PC-9 (cell line): ENCODE results near the gene ARL8B. TPM values are rescaled to one million over a fixed set of nuclear protein-coding genes. Genes with fewer than 3 reads are reported as not detected.

Experiments used
- BruUV-seq: library from RNA; stranded (reverse); fragments of 400-500 nt; replicated peaks from 2 replicates; lab custom pipeline; 2021; lab: Mats Ljungman, UMichigan
- CTCF ChIA-PET: fragments of 300-600 bp; sonication (Branson Sonifier 250); formaldehyde crosslinking; loops from one replicate; lab custom pipeline; 2022; ENCODE audit warnings: antibody characterized with exemption; lab: Charles Lee
- POLR2A ChIA-PET: fragments of 300-600 bp; sonication (Branson Sonifier 250); formaldehyde crosslinking; loops from one replicate; lab custom pipeline; 2022; ENCODE audit warnings: antibody characterized with exemption; ENCODE audit not compliant: unreplicated experiment; lab: Charles Lee
- DNase-seq, 2 experiments: peaks; one replicate each; pipeline versions ENCODE4 v3.0.0 to v3.0.0-alpha.2; 2015 to 2022; ENCODE audit warnings: mixed read lengths in 1 of 2
- H2AFZ ChIP-seq: fragments of 200-600 bp; sonication (generic); 2 replicates; pipeline ENCODE4 v1.8.1; 2017; ENCODE audit warnings: antibody characterized with exemption
- H3F3A ChIP-seq: fragments of 200-600 bp; sonication (generic); 2 replicates; pipeline ENCODE4 v1.8.1; 2017; ENCODE audit warnings: antibody characterized with exemption, mild to moderate bottlenecking, low read depth; ENCODE audit not compliant: insufficient read depth
- H3K27ac ChIP-seq: fragments of 200-600 bp; sonication (generic); 2 replicates; pipeline ENCODE4 v1.6.1; 2016; ENCODE audit warnings: mixed run types
- H3K27me3 ChIP-seq: fragments of 200-600 bp; sonication (generic); 2 replicates; pipeline ENCODE4 v1.6.1; 2016; ENCODE audit warnings: low read depth, mixed run types; ENCODE audit not compliant: insufficient read depth
- H3K36me3 ChIP-seq: fragments of 200-600 bp; sonication (generic); 2 replicates; pipeline ENCODE4 v1.6.1; 2016; ENCODE audit warnings: low read depth, mixed run types
- H3K4me1 ChIP-seq: fragments of 200-600 bp; sonication (generic); replicated peaks from 2 replicates; pipeline ENCODE4 v1.6.1; 2016; ENCODE audit warnings: mixed run types; ENCODE audit not compliant: insufficient read depth
- H3K4me2 ChIP-seq: fragments of 200-600 bp; sonication (generic); 2 replicates; pipeline ENCODE4 v1.6.1; 2017; ENCODE audit warnings: mixed run types
- H3K4me3 ChIP-seq: fragments of 200-600 bp; sonication (generic); 2 replicates; pipeline ENCODE4 v1.6.1; 2016; ENCODE audit warnings: mixed run types
- H3K79me2 ChIP-seq: fragments of 200-600 bp; sonication (generic); 2 replicates; pipeline ENCODE4 v1.6.1; 2017; ENCODE audit warnings: low read depth, mixed run types
- H3K9me2 ChIP-seq: fragments of 200-600 bp; sonication (generic); 2 replicates; pipeline ENCODE4 v1.8.1; 2017; ENCODE audit warnings: mild to moderate bottlenecking; ENCODE audit not compliant: insufficient read depth
- H3K9me3 ChIP-seq: fragments of 200-600 bp; sonication (generic); 2 replicates; pipeline ENCODE4 v1.8.1; 2016; ENCODE audit warnings: low read depth; ENCODE audit not compliant: insufficient read depth
- H4K20me1 ChIP-seq: fragments of 200-600 bp; sonication (generic); 2 replicates; pipeline ENCODE4 v1.8.1; 2017; ENCODE audit not compliant: insufficient read depth
- EZH2 ChIP-seq: fragments of 200-600 bp; sonication (generic); IDR thresholded peaks from 2 replicates; pipeline ENCODE4 v1.8.0; 2017; ENCODE audit warnings: antibody characterized with exemption, low read depth
- intact Hi-C: fragments of 100-400 bp; cut with micrococcal nuclease; formaldehyde crosslinking; loops from one replicate; pipeline ENCODE4 v1.10.0; 2022; ENCODE audit not compliant: unreplicated experiment
- total RNA-seq: library from RNA; stranded (reverse); gene quantifications from 2 replicates; pipeline ENCODE4 v1.2.3, GENCODE V29; 2021
- TF ChIP-seq, protein P1 (sequence below): fragments of 200-600 bp; sonication (generic); conservative IDR thresholded peaks from 2 replicates; pipeline ENCODE4 v1.6.1; 2017; ENCODE audit warnings: mixed run types, antibody characterized with exemption, mild to moderate bottlenecking, moderate library complexity

ARL8B gene
- total RNA-seq, 1 experiment from 2014 or later = 45.4 TPM

DNA sequence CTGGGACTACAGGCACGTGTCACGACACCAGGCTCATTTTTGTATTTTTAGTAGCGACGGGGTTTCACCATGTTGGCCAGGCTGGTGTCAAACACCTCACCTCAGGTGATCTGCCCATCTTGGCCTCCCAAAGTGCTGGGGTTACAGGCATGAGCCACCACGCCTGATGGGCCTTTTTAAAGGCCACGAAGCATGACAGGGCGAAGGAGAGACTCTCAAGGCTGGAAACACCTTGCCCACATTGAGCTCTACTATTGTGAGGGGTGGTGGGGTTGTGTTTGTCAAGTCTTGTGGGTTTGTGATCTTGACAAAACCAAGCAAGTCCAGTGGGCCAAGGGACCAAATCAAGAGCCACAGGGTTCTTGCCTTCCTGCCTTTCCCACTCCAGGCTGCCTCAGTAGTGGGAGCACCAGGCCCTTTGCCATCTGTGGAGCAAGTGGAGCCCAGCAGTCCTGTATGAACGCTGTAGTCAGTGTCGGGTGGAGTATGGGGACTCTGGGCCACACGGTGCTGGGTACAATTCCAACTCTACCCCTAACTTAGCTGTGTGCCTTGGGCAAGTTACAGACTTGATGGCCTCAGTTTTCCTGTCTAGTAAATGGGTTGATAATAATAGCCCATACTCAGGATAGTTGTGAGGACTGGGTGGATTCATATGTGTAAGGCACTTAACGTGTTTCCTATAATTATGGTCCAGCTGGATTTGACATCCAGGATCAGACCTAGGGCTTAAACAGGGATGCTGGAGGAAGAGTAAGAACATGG lies 98.8 kb downstream of the ARL8B start:
- no TSS peak for BruUV-seq
- POLR2A ChIA-PET = interaction anchor here (0.6 kb wide), 1 partner anchor 12 kb away, joined by 4 read pairs; no protein-coding TSS in a partner anchor

DNA sequence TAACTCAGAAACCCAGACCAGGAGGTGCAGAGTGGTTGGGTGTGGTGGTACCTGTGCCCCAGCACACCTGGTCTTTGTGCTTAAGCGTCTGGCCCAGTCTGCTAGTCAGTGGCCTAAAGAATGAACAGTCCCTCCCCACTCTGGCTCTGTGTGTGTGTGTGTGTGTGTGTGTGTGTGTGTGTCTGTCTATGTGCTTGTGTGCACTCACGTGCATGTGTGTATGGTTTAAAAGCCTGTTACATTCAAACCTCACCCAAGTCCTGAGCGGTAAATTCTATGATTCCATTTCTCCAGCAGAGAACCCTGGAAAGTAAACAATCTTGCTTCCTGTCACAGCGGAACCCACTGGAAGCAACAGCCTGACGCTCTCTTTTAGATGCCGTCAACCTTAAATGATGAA lies 99.6 kb downstream of the ARL8B start:
- H3K79me2 ChIP-seq = no peaks in the 10 kb centered on the region
- H3K27me3 ChIP-seq = no peaks in the 10 kb centered on the region
- H3K4me2 ChIP-seq = no peak overlapping the region
- no peak overlapping the region for H2AFZ ChIP-seq
- no peaks in the 10 kb centered on the region for H3K36me3 ChIP-seq
- TF ChIP-seq, protein P1, sequence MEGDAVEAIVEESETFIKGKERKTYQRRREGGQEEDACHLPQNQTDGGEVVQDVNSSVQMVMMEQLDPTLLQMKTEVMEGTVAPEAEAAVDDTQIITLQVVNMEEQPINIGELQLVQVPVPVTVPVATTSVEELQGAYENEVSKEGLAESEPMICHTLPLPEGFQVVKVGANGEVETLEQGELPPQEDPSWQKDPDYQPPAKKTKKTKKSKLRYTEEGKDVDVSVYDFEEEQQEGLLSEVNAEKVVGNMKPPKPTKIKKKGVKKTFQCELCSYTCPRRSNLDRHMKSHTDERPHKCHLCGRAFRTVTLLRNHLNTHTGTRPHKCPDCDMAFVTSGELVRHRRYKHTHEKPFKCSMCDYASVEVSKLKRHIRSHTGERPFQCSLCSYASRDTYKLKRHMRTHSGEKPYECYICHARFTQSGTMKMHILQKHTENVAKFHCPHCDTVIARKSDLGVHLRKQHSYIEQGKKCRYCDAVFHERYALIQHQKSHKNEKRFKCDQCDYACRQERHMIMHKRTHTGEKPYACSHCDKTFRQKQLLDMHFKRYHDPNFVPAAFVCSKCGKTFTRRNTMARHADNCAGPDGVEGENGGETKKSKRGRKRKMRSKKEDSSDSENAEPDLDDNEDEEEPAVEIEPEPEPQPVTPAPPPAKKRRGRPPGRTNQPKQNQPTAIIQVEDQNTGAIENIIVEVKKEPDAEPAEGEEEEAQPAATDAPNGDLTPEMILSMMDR = no peak
- TF ChIP-seq EZH2 = no peak
- intact Hi-C loops = no loop called here
- ChIA-PET CTCF (no interaction called here), POLR2A (no interaction called here)
- no peaks in the 10 kb centered on the region for H3K9me2 ChIP-seq
- H3K4me3 ChIP-seq = no peak overlapping the region
- no peaks in the 10 kb centered on the region for H3K9me3 ChIP-seq
- no peak for DNase-seq
- no TSS peak for BruUV-seq
- H3F3A ChIP-seq = no peaks in the 10 kb centered on the region; the same call in 1 of the 2 replicates
- no peaks in the 10 kb centered on the region for H4K20me1 ChIP-seq
- no peak overlapping the region for H3K27ac ChIP-seq
- no peaks in the 10 kb centered on the region for H3K4me1 ChIP-seq

More for the DNA sequence above, 98.8 kb downstream of the ARL8B start:
- no peak overlapping the region for H3K4me3 ChIP-seq
- H2AFZ ChIP-seq = no peak overlapping the region
- CTCF ChIA-PET = no interaction called here
- H4K20me1 ChIP-seq = no peaks in the 10 kb centered on the region
- no peaks in the 10 kb centered on the region for H3K36me3 ChIP-seq
- no peak overlapping the region for H3K27ac ChIP-seq
- H3F3A ChIP-seq = peaks cover 3% of the 10 kb centered on the region; the same call in 1 of the 2 replicates
- no peak for DNase-seq
- H3K27me3 ChIP-seq = no peaks in the 10 kb centered on the region
- H3K4me2 ChIP-seq = no peak overlapping the region
- no peaks in the 10 kb centered on the region for H3K4me1 ChIP-seq
- H3K9me3 ChIP-seq = no peaks in the 10 kb centered on the region
- intact Hi-C loops = no loop called here
- no peak for TF ChIP-seq EZH2
- TF ChIP-seq, protein P1 = no peak
- H3K9me2 ChIP-seq = no peaks in the 10 kb centered on the region
- H3K79me2 ChIP-seq = no peaks in the 10 kb centered on the region

DNA sequence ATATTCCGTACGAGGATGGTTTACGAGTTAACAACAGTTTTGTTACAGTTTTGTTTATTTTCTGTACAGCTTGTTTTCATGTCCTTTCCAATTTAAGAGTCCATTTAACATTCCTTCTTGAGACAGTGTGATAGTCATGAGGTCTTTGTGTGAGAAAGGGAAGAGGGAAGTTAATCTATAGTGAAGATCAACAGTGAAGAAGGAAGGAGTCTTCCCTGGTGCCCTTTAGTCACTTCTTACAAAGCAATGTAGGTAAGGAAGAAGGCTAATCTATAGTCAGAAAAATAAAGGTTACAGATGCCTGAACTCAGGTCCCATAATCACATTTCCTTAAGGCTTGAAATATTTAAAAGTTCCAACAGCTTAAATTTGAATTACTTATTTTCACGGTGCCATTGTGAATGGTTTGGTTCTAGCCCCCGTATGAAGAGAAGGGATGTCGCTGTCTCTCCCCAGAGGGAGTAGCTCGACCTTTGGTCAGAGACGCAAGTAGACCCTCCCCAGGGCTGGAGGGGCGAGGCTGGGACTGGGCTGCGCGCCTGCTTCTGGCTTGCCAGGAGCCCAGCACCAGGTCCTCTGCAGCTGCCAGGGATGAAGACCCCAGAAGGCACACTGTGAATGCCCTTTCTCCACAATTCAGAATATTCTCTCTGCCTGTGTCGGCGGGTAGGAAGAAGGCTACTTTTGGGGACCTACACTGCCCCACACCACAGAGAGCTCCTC lies 100.4 kb downstream of the ARL8B start:
- CTCF ChIA-PET = no interaction called here
- intact Hi-C loops = no loop called here
- DNase-seq = no peak

More for the DNA sequence above, 100.4 kb downstream of the ARL8B start:
- Histone ChIP-seq H3K27me3 (no peaks in the 10 kb centered on the region), H4K20me1 (no peaks in the 10 kb centered on the region), H2AFZ (no peak overlapping the region), H3K9me3 (no peaks in the 10 kb centered on the region), H3K36me3 (no peaks in the 10 kb centered on the region), H3K4me2 (no peak overlapping the region), H3K79me2 (no peaks in the 10 kb centered on the region), H3K4me3 (no peak overlapping the region), H3K9me2 (no peaks in the 10 kb centered on the region), H3K27ac (no peak overlapping the region), H3F3A (no peaks in the 10 kb centered on the region), H3K4me1 (no peaks in the 10 kb centered on the region)
- POLR2A ChIA-PET = no interaction called here
- TF ChIP-seq EZH2 = no peak
- TF ChIP-seq, protein P1 = no peak
- TSS peak; percentile 6 for BruUV-seq
